Activated CD8-positive, alpha-beta memory T cell treated with anti-CD3 and anti-CD28 coated beads, Interleukin-2, amount 50 U/mL, for 24 hours (primary cell): ENCODE data around the gene PACS2.
"Not testable (repeated sequence)": the region's sequence is repeated elsewhere in the genome, so short reads cannot be mapped to it uniquely, and the experiment has no call there.

Experiments
- DNase-seq: peaks from one replicate; pipeline ENCODE4 v3.0.0-alpha.2; 2020; ENCODE audit errors: extremely low read depth

Gene PACS2

GRCh38 chr14:105315941-105316576 is 1.5 kb downstream of the PACS2 start:
- DNase-seq = no peak

- DNase-seq = no peak
Observed at GRCh38 chr14:105316577-105316941, 2.0 kb downstream of the PACS2 start.

- no peak for DNase-seq
Observed at GRCh38 chr14:105316968-105317510, 2.5 kb downstream of the PACS2 start.

- no peak for DNase-seq
Observed at GRCh38 chr14:105317546-105317945, 3.0 kb downstream of the PACS2 start.

GRCh38 chr14:105322791-105323556 is 8.4 kb downstream of the PACS2 start:
- no peak for DNase-seq

- no peak for DNase-seq
Observed at GRCh38 chr14:105323663-105324062, 9.1 kb downstream of the PACS2 start.

GRCh38 chr14:105324080-105324778 is 9.7 kb downstream of the PACS2 start:
- DNase-seq = no peak

- no peak for DNase-seq
Observed at GRCh38 chr14:105324871-105325270, 10.3 kb downstream of the PACS2 start.

GRCh38 chr14:105325303-105325702 is 10.8 kb downstream of the PACS2 start:
- DNase-seq = no peak

GRCh38 chr14:105325716-105326567 is 11.4 kb downstream of the PACS2 start:
- DNase-seq = no peak

- DNase-seq = no peak
Observed at GRCh38 chr14:105326568-105326867, 12.0 kb downstream of the PACS2 start.

GRCh38 chr14:105326891-105327694 is 12.5 kb downstream of the PACS2 start:
- no peak for DNase-seq

- DNase-seq = not testable (repeated sequence)
Observed at GRCh38 chr14:105327695-105328045, 13.1 kb downstream of the PACS2 start.

GRCh38 chr14:105328070-105328677 is 13.6 kb downstream of the PACS2 start:
- DNase-seq = no peak

- no peak for DNase-seq
Observed at GRCh38 chr14:105328678-105329390, 14.3 kb downstream of the PACS2 start.

- no peak for DNase-seq
Observed at GRCh38 chr14:105329411-105330150, 15.0 kb downstream of the PACS2 start.

GRCh38 chr14:105330491-105330895 is 15.9 kb downstream of the PACS2 start:
- no peak for DNase-seq

GRCh38 chr14:105331575-105332349 is 17.2 kb downstream of the PACS2 start:
- no peak for DNase-seq
